SK-N-MC (cell line): ENCODE measurements around the gene SHISA6.

ENCODE experiments used
- EZH2 ChIP-seq: fragments of 200-600 bp; sonication (generic); IDR thresholded peaks from one replicate; pipeline ENCODE4 v1.6.1; 2017; ENCODE audit warnings: antibody characterized with exemption
- FOXP2 ChIP-seq: optimal IDR thresholded peaks from 2 replicates; pipeline ENCODE3; 2011; ENCODE audit warnings: mild to moderate bottlenecking, moderate library complexity; ENCODE audit not compliant: insufficient read depth; ENCODE audit errors: extremely low read length, control extremely low read depth
- POLR2AphosphoS5 ChIP-seq: IDR thresholded peaks from 2 replicates; pipeline ENCODE4 v1.6.1; 2012; ENCODE audit warnings: mild to moderate bottlenecking, low read depth, low read length, borderline replicate concordance

DNA sequence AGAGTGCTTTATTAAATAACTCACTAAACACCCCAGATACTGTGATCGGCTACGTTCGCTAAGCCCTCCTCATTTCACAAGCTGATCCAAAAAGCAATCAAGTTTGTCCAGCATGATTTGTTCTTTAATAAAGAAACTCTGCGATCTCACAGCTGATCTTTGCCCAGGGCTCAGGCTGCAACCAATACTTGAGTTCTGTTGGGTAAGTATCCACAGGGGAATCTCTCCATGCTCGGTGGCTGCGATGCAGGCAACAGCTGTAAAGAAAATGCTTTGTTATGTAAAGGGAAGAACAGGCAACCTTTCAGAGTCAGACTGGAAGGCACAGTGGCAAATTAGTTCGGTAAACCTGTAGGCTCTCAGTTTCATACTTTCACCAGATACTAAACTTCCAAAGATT is 67.5 kb downstream of the SHISA6 start:
- TF ChIP-seq POLR2AphosphoS5 (no peak), EZH2 (no peak), FOXP2 (no peak)
